HS-27A (cell line): ENCODE results near the gene MMP24.
"Not testable (repeated sequence)": the region's sequence is repeated elsewhere in the genome, so short reads cannot be mapped to it uniquely, and the experiment has no call there.

ENCODE experiments used
- DNase-seq: peaks from one replicate; pipeline ENCODE4 v3.0.0-alpha.2; 2012; ENCODE audit warnings: low read depth, missing footprints

MMP24 gene

GRCh38 chr20:35216541-35216940, 9.9 kb upstream of the MMP24 start:
- DNase-seq = no peak

GRCh38 chr20:35223941-35224340, 2.5 kb upstream of the MMP24 start:
- no peak for DNase-seq

DNA sequence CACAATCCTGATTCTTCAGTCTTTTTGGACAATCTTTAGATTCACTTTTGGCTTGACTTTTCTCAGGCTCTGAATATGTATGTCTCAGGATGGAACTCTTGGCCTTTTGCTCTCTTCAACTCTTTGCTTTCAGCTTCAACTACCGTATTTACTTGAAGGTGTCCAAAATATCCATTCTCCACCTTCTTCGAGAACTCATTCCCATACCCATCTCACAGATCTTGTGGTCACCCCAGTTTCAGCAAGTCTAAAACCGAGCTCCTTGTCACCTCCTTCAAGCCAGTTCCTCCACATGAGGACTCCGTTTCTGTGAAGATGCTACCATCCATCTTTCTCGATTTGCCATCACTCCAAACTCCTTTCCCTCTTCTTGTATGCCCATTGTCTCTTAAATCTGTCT, 2.0 kb upstream of the MMP24 start:
- no peak for DNase-seq

DNA sequence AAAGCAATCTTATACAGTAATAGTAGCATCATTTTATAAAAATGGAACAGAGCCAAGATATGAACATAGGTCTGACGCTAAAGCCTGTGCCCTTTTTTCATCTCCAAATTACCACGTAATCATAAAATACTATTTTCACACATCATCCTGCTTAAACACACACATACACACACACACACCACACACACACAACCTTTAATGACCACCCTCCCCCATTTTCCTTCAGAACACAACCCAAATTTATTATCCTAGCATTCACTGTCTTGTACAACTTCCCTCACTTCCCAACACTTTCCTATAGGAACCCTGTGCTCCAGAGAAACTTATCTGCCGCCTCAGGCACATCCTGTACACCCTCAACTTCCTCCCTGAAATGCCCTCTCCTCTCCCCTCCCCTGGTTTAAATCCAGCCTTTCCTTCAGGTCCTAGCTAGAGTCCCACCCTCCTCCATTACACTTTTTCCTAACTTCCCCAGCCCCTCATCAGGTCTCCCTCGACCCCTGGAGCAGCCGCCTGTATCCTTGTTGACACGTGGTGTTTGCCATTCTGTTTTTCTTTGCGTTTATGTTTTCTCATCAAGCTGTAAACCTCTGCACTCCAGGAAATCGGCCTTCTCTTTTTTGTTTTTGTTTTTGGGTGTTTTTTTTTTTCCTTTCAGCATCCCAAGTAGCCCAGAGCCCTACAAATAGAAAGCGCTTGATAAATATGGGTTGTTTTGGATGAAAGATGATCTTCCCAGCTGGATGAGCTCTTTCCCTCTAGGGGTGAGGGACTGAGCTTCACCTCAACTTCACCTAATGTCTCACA, 968 bp upstream of the MMP24 start:
- no peak for DNase-seq

- DNase-seq = no peak
Observed at GRCh38 chr20:35226884-35227681, 593 bp downstream of the MMP24 start.

- peak; percentile 59 for DNase-seq
Observed at GRCh38 chr20:35232575-35232974, 6.1 kb downstream of the MMP24 start.

DNA sequence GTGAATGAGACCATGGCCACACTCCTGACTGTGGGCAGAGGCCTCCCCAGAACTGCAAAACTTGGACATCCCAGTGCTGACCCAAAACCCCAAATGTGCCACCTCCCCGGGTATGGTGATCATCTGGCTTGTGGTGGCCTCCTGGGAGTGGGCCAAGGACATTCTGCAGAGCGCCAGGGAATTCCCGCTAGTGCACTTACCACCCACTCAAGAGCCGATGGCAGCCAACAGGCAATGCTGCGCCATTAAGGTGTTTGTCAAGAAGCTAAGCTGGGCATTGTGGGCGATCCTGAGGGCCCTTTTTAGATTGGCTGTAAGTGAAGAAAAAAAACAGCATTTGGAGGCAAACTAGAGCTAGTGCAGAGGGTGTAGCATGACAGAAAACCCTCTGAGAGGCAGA, 9.4 kb downstream of the MMP24 start:
- no peak for DNase-seq

- DNase-seq = no peak
Observed at GRCh38 chr20:35237486-35237885, 11.0 kb downstream of the MMP24 start.

GRCh38 chr20:35238170-35238569, 11.7 kb downstream of the MMP24 start:
- DNase-seq = no peak

- no peak for DNase-seq
Observed at GRCh38 chr20:35238735-35239134, 12.2 kb downstream of the MMP24 start.

DNA sequence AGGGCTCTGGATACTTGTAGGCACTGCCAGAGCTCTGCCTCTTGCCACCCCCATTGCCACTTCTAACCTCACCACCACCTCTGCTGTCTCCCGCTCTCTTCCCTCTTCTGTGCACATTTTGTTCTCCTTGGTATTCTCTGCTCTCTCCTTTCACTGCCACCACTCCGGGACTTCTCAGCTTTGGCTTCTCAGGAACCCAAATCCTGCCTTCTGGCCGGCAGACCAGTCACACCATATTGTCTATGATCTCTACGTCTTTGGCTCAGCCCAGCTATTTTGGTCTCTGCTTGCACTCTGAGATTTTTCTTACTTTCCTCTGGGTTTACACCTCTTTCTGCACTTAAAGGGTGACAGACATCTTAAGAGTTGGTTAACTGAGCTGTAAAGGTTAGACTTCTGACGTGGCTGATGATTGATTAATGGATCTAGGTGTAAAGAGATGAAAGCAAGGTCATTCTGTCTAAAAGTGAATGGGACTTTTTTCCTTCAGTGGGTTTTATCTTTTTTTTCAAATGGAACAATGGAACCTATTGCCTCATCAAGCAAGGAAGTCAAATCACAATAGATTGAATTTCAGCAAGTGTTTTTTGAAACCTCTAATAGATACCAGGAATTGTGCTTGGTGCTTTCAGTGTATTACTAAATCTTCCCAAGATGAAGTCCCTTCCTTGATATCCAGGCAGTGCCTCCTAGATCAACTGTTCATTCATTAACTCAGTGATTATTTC, 13.8 kb downstream of the MMP24 start:
- no peak for DNase-seq

GRCh38 chr20:35240811-35241293, 14.4 kb downstream of the MMP24 start:
- DNase-seq = no peak

GRCh38 chr20:35243317-35243716, 16.8 kb downstream of the MMP24 start:
- DNase-seq = no peak

- DNase-seq = no peak
Observed at GRCh38 chr20:35243986-35244385, 17.5 kb downstream of the MMP24 start.

DNA sequence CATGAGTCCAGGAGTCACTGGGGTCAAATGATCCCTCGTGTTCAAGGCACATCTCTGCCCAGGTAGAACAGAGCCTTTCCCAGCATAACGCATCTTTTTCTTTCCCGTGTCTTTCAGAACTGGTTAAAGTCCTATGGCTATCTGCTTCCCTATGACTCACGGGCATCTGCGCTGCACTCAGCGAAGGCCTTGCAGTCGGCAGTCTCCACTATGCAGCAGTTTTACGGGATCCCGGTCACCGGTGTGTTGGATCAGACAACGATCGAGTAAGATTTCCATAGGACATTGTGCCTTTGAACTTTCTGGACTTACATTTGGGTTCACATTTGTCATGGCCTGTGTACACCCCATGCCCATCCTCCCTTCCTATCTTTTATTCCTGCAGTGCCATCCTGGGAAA, 20.2 kb downstream of the MMP24 start:
- no peak for DNase-seq

- no peak for DNase-seq
Observed at GRCh38 chr20:35248641-35249475, 22.4 kb downstream of the MMP24 start.

GRCh38 chr20:35251613-35251940, 25.1 kb downstream of the MMP24 start:
- DNase-seq = no peak

GRCh38 chr20:35252037-35252461, 25.6 kb downstream of the MMP24 start:
- no peak for DNase-seq

- DNase-seq = not testable (repeated sequence)
Observed at GRCh38 chr20:35252598-35252997, 26.1 kb downstream of the MMP24 start.

DNA sequence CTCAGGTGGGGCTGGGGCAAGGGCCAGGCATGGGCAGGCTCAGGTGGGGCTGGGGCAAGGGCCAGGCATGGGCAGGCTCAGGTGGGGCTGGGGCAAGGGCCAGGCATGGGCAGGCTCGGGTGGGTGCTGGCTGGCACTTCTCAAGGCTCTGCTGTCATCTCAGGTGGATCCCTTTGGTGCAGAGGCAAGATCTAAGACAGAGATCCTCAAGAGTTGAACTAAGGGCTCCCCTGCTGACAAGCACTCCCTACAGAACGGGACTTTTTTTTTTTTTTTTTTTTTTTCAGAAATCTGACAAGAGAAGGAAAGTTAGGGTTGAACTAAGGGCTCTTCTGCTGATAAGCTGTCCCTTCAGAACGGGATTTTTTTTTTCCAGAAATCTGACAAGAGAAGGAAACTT, 26.5 kb downstream of the MMP24 start:
- DNase-seq = no peak

DNA sequence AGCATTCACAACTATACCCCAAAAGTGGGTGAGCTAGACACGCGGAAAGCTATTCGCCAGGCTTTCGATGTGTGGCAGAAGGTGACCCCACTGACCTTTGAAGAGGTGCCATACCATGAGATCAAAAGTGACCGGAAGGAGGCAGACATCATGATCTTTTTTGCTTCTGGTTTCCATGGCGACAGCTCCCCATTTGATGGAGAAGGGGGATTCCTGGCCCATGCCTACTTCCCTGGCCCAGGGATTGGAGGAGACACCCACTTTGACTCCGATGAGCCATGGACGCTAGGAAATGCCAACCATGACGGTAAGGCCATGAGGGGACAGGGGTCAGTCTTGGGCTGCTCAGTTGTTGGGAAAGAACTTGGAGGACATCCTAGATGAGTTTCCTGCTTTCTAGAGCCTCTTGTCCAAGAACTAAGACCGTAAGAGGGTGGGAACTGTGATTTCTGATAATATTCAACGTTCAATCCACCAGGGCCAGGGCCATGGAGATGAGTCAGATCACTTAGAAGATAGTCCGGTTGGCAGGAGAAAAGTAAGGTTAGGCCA, 28.0 kb downstream of the MMP24 start:
- DNase-seq = no peak
